Mesenchymal stem cell (in vitro differentiated cells and primary cell): ENCODE results near the gene MUS81.
A peak's percentile ranks its signal among the peaks of the same experiment; 100 is the strongest.

Experiments used
- DNase-seq: peaks from one replicate; pipeline ENCODE4 v3.0.0-alpha.2; 2013
- H2AFZ ChIP-seq: one replicate; pipeline ENCODE4 v1.6.1; 2013; ENCODE audit warnings: low read depth, mild to moderate bottlenecking, control low read depth, inconsistent platforms, low read length, moderate library complexity
- H2AK5ac ChIP-seq: 2 replicates; pipeline ENCODE4 v1.6.1; 2013; ENCODE audit warnings: low read length, moderate library complexity, mild to moderate bottlenecking, inconsistent platforms; ENCODE audit not compliant: severe bottlenecking
- H2BK120ac ChIP-seq: one replicate; pipeline ENCODE4 v1.6.1; 2013; ENCODE audit warnings: low read depth, mild to moderate bottlenecking, inconsistent platforms, low read length, moderate library complexity
- H2BK12ac ChIP-seq, 2 experiments: one replicate each; pipeline ENCODE4 v1.6.1; 2013; ENCODE audit warnings: inconsistent platforms in 2 of 2, low read length in 2 of 2, mild to moderate bottlenecking in 2 of 2, moderate library complexity in 2 of 2, control low read depth in 1 of 2
- H2BK15ac ChIP-seq: one replicate; pipeline ENCODE4 v1.6.1; 2013; ENCODE audit warnings: mild to moderate bottlenecking, low read depth, inconsistent platforms; ENCODE audit not compliant: poor library complexity, severe bottlenecking
- H2BK5ac ChIP-seq: 2 replicates; pipeline ENCODE4 v1.6.1; 2013; ENCODE audit warnings: low read depth, mild to moderate bottlenecking, low read length, control low read depth, inconsistent platforms; ENCODE audit not compliant: poor library complexity, severe bottlenecking
- H3K14ac ChIP-seq, 2 experiments: one replicate each; pipeline ENCODE4 v1.6.1; 2013; ENCODE audit warnings: inconsistent platforms in 2 of 2, low read length in 2 of 2, control low read depth in 1 of 2, mild to moderate bottlenecking in 1 of 2, moderate library complexity in 1 of 2
- H3K18ac ChIP-seq, 2 experiments: one replicate each; pipeline ENCODE4 v1.6.1; 2013; ENCODE audit warnings: inconsistent platforms in 2 of 2, low read length in 2 of 2, control low read depth in 1 of 2, low read depth in 1 of 2, mild to moderate bottlenecking in 1 of 2
- H3K23ac ChIP-seq, 2 experiments: one replicate each; pipeline ENCODE4 v1.6.1; 2013; ENCODE audit warnings: inconsistent platforms in 2 of 2, low read length in 2 of 2, mild to moderate bottlenecking in 2 of 2, moderate library complexity in 2 of 2, control low read depth in 1 of 2
- H3K27ac ChIP-seq: 2 replicates; pipeline ENCODE4 v1.5.1; 2013; ENCODE audit warnings: mild to moderate bottlenecking, moderate library complexity, low read length, control low read depth, inconsistent platforms; ENCODE audit not compliant: poor library complexity, severe bottlenecking
- H3K27me3 ChIP-seq, 2 experiments: 2 replicates each; pipeline versions ENCODE4 v1.6.1 to v1.7.0; 2013; ENCODE audit warnings: low read length in 2 of 2, mild to moderate bottlenecking in 2 of 2, moderate library complexity in 2 of 2, control low read depth in 1 of 2, inconsistent platforms in 1 of 2; ENCODE audit not compliant: control insufficient read depth in 1 of 2, insufficient read depth in 1 of 2
- H3K36me3 ChIP-seq, 2 experiments: 2 replicates each; pipeline versions ENCODE4 v1.6.1 to v1.7.0; 2013; ENCODE audit warnings: low read length in 2 of 2, control low read depth in 1 of 2, inconsistent platforms in 1 of 2, low read depth in 1 of 2, mild to moderate bottlenecking in 1 of 2; ENCODE audit not compliant: insufficient read depth in 2 of 2, control insufficient read depth in 1 of 2
- H3K4ac ChIP-seq, 2 experiments: one replicate each; pipeline ENCODE4 v1.6.1; 2013; ENCODE audit warnings: inconsistent platforms in 2 of 2, low read length in 2 of 2, mild to moderate bottlenecking in 2 of 2, moderate library complexity in 2 of 2, control low read depth in 1 of 2, low read depth in 1 of 2
- H3K4me1 ChIP-seq: 2 replicates; pipeline ENCODE4 v1.6.1; 2013; ENCODE audit warnings: low read depth, low read length, control low read depth; ENCODE audit not compliant: control insufficient read depth, insufficient read depth
- H3K4me2 ChIP-seq: 2 replicates; pipeline ENCODE4 v1.6.1; 2013; ENCODE audit warnings: low read length, mild to moderate bottlenecking, inconsistent platforms; ENCODE audit not compliant: poor library complexity, severe bottlenecking
- H3K4me3 ChIP-seq, 2 experiments: 2 replicates each; pipeline versions ENCODE4 v1.5.1 to v1.7.0; 2013; ENCODE audit warnings: low read length in 2 of 2, mild to moderate bottlenecking in 2 of 2, control low read depth in 1 of 2, low read depth in 1 of 2; ENCODE audit not compliant: insufficient read depth in 1 of 2
- H3K79me1 ChIP-seq: replicated peaks from 2 replicates; pipeline ENCODE4 v1.6.1; 2013; ENCODE audit warnings: mild to moderate bottlenecking, control low read depth, low read length, inconsistent platforms; ENCODE audit not compliant: poor library complexity, severe bottlenecking
- H3K9ac ChIP-seq: 2 replicates; pipeline ENCODE4 v1.7.0; 2013; ENCODE audit warnings: mild to moderate bottlenecking, low read length, moderate library complexity
- H3K9me3 ChIP-seq: 2 replicates; pipeline ENCODE4 v1.7.0; 2013; ENCODE audit warnings: mild to moderate bottlenecking, low read length; ENCODE audit not compliant: control insufficient read depth
- H4K8ac ChIP-seq: one replicate; pipeline ENCODE4 v1.6.1; 2013; ENCODE audit warnings: inconsistent platforms, mild to moderate bottlenecking, low read length, moderate library complexity
- H4K91ac ChIP-seq: one replicate; pipeline ENCODE4 v1.6.1; 2013; ENCODE audit warnings: mild to moderate bottlenecking, low read length, inconsistent platforms
- WGBS: methylation state at CpG from one replicate; pipeline ENCODE4 v1.1.7; 2013; ENCODE audit warnings: mixed read lengths; 5-methylcytosine and 5-hydroxymethylcytosine counted together

Gene MUS81

GRCh38 chr11:65899356-65900124, 39.3 kb downstream of the MUS81 start:
- DNase-seq, result peak; percentile 88
- H3K18ac ChIP-seq, result peak overlapping the region; percentile 78 to 95
- H2AFZ ChIP-seq, result peak overlapping the region; percentile 39
- no peaks in the 10 kb centered on the region for H3K27me3 ChIP-seq
- H3K23ac ChIP-seq, result peak overlapping the region in 1 of 2 experiments; percentile 97
- peaks cover 2% of the 10 kb centered on the region for H3K79me1 ChIP-seq
- peak overlapping the region; percentile 80 to 91 for H3K4ac ChIP-seq
- peak overlapping the region; percentile 80 to 98 for H3K4me3 ChIP-seq
- peak overlapping the region; percentile 57 for H2AK5ac ChIP-seq
- peak overlapping the region; percentile 82 for H2BK120ac ChIP-seq
- H2BK5ac ChIP-seq, result peak overlapping the region; percentile 95
- under 1% methylated on average over 66 of the region's 78 CpGs for WGBS
- peaks cover 43% of the 10 kb centered on the region for H3K4me1 ChIP-seq
- H3K14ac ChIP-seq, result peak overlapping the region in 1 of 2 experiments; percentile 94
- H4K91ac ChIP-seq, result peak overlapping the region; percentile 83
- H3K27ac ChIP-seq, result peak overlapping the region; percentile 94
- peak overlapping the region; percentile 100 for H3K9ac ChIP-seq
- peak overlapping the region; percentile 84 for H4K8ac ChIP-seq
- H3K9me3 ChIP-seq, result no peaks in the 10 kb centered on the region
- H3K36me3 ChIP-seq, result peaks cover 23 to 30% of the 10 kb centered on the region in 2 experiments
- H3K4me2 ChIP-seq, result peak overlapping the region; percentile 92
- peak overlapping the region; percentile 73 for H2BK15ac ChIP-seq
- H2BK12ac ChIP-seq, result peak overlapping the region; percentile 38 to 95

- no peaks in the 10 kb centered on the region for H3K27me3 ChIP-seq
- H3K14ac ChIP-seq, result peak within 1 kb of the TSS in 1 of 2 experiments; percentile 94
- peak within 1 kb of the TSS; percentile 80 to 98 for H3K4me3 ChIP-seq
- WGBS, result 3% methylated on average over 73 of the region's 80 CpGs
- peak within 1 kb of the TSS; percentile 52 to 95 for H2BK12ac ChIP-seq
- peak within 1 kb of the TSS; percentile 80 to 91 for H3K4ac ChIP-seq
- H3K18ac ChIP-seq, result peak within 1 kb of the TSS; percentile 78 to 95
- peaks cover 20 to 28% of the 10 kb centered on the region in 2 experiments for H3K36me3 ChIP-seq
- H2BK120ac ChIP-seq, result peak within 1 kb of the TSS; percentile 82
- H2AFZ ChIP-seq, result peak within 1 kb of the TSS; percentile 39
- H3K9ac ChIP-seq, result peak within 1 kb of the TSS; percentile 100
- peak within 1 kb of the TSS; percentile 57 for H2AK5ac ChIP-seq
- H3K4me1 ChIP-seq, result peaks cover 43% of the 10 kb centered on the region
- H4K8ac ChIP-seq, result peak within 1 kb of the TSS; percentile 84
- H3K79me1 ChIP-seq, result peaks cover 2% of the 10 kb centered on the region
- peak within 1 kb of the TSS; percentile 73 for H2BK15ac ChIP-seq
- peak; percentile 97 for DNase-seq
- peak within 1 kb of the TSS; percentile 92 for H3K4me2 ChIP-seq
- peak within 1 kb of the TSS in 1 of 2 experiments; percentile 97 for H3K23ac ChIP-seq
- H4K91ac ChIP-seq, result peak within 1 kb of the TSS; percentile 83
- peak within 1 kb of the TSS; percentile 94 for H3K27ac ChIP-seq
- H2BK5ac ChIP-seq, result peak within 1 kb of the TSS; percentile 95
- no peaks in the 10 kb centered on the region for H3K9me3 ChIP-seq
Observed at GRCh38 chr11:65900125-65900898, 40.1 kb downstream of the MUS81 start, which contains the start of gene FOSL1. Gene FOSL1, minus strand, starts transcription at chr11:65900388. Its CDS starts 49 bp downstream, at chr11:65900339.

GRCh38 chr11:65900899-65901180, 40.6 kb downstream of the MUS81 start:
- Histone ChIP-seq H2BK12ac (peak overlapping the region in 1 of 2 experiments; percentile 52), H3K4me1 (peaks cover 40% of the 10 kb centered on the region), H3K23ac (no peak overlapping the region), H2BK5ac (no peak overlapping the region), H4K8ac (no peak overlapping the region), H3K79me1 (peaks cover 2% of the 10 kb centered on the region), H2AFZ (no peak overlapping the region), H3K9ac (peak overlapping the region; percentile 67), H2BK15ac (peak overlapping the region; percentile 20), H2AK5ac (no peak overlapping the region), H3K27me3 (no peaks in the 10 kb centered on the region), H2BK120ac (no peak overlapping the region), H4K91ac (no peak overlapping the region), H3K4ac (no peak overlapping the region), H3K14ac (no peak overlapping the region), H3K18ac (no peak overlapping the region), H3K4me3 (peak overlapping the region in 1 of 2 experiments; percentile 98), H3K9me3 (no peaks in the 10 kb centered on the region), H3K36me3 (peaks cover 15 to 23% of the 10 kb centered on the region in 2 experiments), H3K27ac (peak overlapping the region; percentile 66), H3K4me2 (peak overlapping the region; percentile 92)
- DNase-seq, result no peak
- WGBS, result 83% methylated on average over 8 of the region's 11 CpGs

- 0% methylated on average over 4 of the region's 5 CpGs for WGBS
Observed at GRCh38 chr11:65903068-65903481, 42.8 kb downstream of the MUS81 start.

More at GRCh38 chr11:65903068-65903481, 42.8 kb downstream of the MUS81 start:
- Histone ChIP-seq H3K36me3 (peaks cover 0 to 4% of the 10 kb centered on the region in 2 experiments), H3K4me3 (peak overlapping the region in 1 of 2 experiments; percentile 69), H3K79me1 (peaks cover 2% of the 10 kb centered on the region), H3K14ac (no peak overlapping the region), H3K27me3 (no peaks in the 10 kb centered on the region), H4K91ac (peak overlapping the region; percentile 96), H3K9ac (peak overlapping the region; percentile 78), H4K8ac (peak overlapping the region; percentile 79), H2BK12ac (peak overlapping the region; percentile 98), H3K4ac (peak overlapping the region; percentile 65 to 89), H2BK120ac (peak overlapping the region; percentile 29), H3K18ac (peak overlapping the region; percentile 59 to 83), H3K23ac (no peak overlapping the region), H2AFZ (peak overlapping the region; percentile 24), H2BK15ac (peak overlapping the region; percentile 98), H3K4me1 (peaks cover 26% of the 10 kb centered on the region), H3K27ac (peak overlapping the region; percentile 88), H3K9me3 (no peaks in the 10 kb centered on the region), H2AK5ac (peak overlapping the region; percentile 71), H2BK5ac (peak overlapping the region; percentile 60), H3K4me2 (peak overlapping the region; percentile 38)
- peak; percentile 95 for DNase-seq
